GM10847 (cell line): ENCODE results near the gene EIF2B1.

Source experiments
- POLR2A ChIP-seq: IDR thresholded peaks from 2 replicates; pipeline ENCODE4 v1.6.1; 2011; ENCODE audit not compliant: insufficient read length; ENCODE audit errors: extremely low read depth

Gene EIF2B1

GRCh38 chr12:123597100-123597499 is 36.4 kb downstream of the EIF2B1 start:
- TF ChIP-seq POLR2A, result no peak

GRCh38 chr12:123595729-123596128 is 37.8 kb downstream of the EIF2B1 start:
- TF ChIP-seq POLR2A, result no peak

GRCh38 chr12:123591702-123592481 is 41.6 kb downstream of the EIF2B1 start:
- no peak for TF ChIP-seq POLR2A

- TF ChIP-seq POLR2A, result no peak
Measured at GRCh38 chr12:123580772-123581171, 52.7 kb downstream of the EIF2B1 start.

GRCh38 chr12:123578243-123578642 is 55.2 kb downstream of the EIF2B1 start:
- TF ChIP-seq POLR2A, result no peak

- TF ChIP-seq POLR2A, result no peak
Measured at GRCh38 chr12:123576611-123577010, 56.9 kb downstream of the EIF2B1 start.

- no peak for TF ChIP-seq POLR2A
Measured at GRCh38 chr12:123573870-123574269, 59.6 kb downstream of the EIF2B1 start.

- TF ChIP-seq POLR2A, result no peak
Measured at GRCh38 chr12:123572391-123572790, 61.1 kb downstream of the EIF2B1 start.

GRCh38 chr12:123571343-123571813 is 62.1 kb downstream of the EIF2B1 start:
- TF ChIP-seq POLR2A, result no peak
